ENCODE results near the gene GSTM2.

The GSTM2 gene

GRCh38 chr1:109637446-109637845 lies 30.4 kb upstream of the GSTM2 start:
- TF ChIP-seq ZFX (IDR thresholded peaks at IDR 0.05) = no peak
- TF ChIP-seq, protein P1, sequence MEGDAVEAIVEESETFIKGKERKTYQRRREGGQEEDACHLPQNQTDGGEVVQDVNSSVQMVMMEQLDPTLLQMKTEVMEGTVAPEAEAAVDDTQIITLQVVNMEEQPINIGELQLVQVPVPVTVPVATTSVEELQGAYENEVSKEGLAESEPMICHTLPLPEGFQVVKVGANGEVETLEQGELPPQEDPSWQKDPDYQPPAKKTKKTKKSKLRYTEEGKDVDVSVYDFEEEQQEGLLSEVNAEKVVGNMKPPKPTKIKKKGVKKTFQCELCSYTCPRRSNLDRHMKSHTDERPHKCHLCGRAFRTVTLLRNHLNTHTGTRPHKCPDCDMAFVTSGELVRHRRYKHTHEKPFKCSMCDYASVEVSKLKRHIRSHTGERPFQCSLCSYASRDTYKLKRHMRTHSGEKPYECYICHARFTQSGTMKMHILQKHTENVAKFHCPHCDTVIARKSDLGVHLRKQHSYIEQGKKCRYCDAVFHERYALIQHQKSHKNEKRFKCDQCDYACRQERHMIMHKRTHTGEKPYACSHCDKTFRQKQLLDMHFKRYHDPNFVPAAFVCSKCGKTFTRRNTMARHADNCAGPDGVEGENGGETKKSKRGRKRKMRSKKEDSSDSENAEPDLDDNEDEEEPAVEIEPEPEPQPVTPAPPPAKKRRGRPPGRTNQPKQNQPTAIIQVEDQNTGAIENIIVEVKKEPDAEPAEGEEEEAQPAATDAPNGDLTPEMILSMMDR (conservative IDR thresholded peaks at IDR 0.05) = no peak
- no peak overlapping the region for H3K27ac ChIP-seq

GRCh38 chr1:109639063-109639840 lies 28.6 kb upstream of the GSTM2 start:
- TF ChIP-seq ZFX (IDR thresholded peaks at IDR 0.05) = no peak
- TF ChIP-seq, protein P1 (conservative IDR thresholded peaks at IDR 0.05) = no peak
- H3K27ac ChIP-seq = no peak overlapping the region

- TF ChIP-seq ZFX (IDR thresholded peaks at IDR 0.05) = no peak
- TF ChIP-seq, protein P1 (conservative IDR thresholded peaks at IDR 0.05) = no peak
- H3K27ac ChIP-seq = no peak overlapping the region
These were observed 28.0 kb upstream of the GSTM2 start for GRCh38 chr1:109639841-109640184.

DNA sequence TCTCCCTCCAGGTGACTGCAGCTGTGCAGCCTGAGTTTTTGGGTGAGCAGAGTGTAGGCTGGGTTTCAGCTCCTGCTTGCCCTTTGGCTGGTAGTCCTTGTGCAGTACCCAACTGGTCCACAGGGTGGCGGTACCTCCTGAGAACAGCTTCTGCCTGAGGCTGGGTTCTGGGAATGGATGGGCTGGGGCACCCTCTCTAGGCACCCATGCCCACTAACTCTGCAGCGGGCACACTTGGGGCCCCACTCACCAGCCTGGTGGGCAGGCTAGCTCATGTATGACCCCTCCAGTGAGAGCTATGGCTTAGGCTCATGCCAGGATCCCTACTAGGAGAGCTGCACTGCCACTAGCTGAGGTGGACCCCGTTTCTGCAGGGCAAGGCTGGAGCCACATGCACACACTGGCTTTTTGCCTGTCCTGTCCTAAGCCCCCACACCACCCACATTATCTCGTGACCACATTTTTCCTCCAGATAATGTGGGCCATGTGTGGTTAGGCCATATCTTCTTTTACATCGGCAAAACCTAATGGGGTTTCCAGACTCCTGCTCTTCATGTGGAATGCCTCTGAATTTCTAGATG lies 27.5 kb upstream of the GSTM2 start:
- H3K27ac ChIP-seq = no peak overlapping the region
- TF ChIP-seq, protein P1 (conservative IDR thresholded peaks at IDR 0.05) = peak; percentile 95
- no peak for TF ChIP-seq ZFX (IDR thresholded peaks at IDR 0.05)

DNA sequence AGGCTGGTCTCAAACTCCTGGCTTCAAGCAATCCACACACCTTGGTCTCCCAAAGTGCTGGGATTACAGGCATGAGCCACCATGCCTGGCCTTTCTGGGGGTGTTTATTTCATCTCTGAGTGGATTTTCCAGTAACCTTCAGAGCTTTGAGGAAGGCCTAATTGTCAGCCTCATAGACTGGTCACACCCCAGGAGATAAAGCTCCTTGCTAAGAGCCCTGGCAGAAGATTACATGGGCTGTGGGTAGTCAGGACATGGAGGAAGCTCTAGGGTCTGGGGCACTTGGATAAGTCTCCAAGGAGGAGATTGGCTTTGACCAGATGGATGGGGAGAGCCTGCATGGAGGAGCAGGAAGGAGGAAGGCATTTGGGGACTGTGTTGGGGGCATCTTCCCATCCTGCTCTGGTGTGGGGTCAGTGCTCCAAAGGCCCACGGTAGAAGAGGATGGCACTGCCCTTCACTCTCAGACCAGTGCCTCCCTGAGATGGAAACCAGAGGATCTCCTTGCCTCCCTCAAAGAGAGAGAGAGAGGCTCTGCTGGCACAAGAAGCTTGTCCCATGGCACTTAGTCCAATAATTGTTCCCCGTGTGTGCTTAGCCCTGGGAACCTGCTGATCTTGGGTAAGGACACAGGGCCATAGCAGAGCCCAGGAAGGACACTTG lies 26.6 kb upstream of the GSTM2 start:
- no peak for TF ChIP-seq ZFX (IDR thresholded peaks at IDR 0.05)
- TF ChIP-seq, protein P1 (conservative IDR thresholded peaks at IDR 0.05) = no peak
- H3K27ac ChIP-seq = no peak overlapping the region

DNA sequence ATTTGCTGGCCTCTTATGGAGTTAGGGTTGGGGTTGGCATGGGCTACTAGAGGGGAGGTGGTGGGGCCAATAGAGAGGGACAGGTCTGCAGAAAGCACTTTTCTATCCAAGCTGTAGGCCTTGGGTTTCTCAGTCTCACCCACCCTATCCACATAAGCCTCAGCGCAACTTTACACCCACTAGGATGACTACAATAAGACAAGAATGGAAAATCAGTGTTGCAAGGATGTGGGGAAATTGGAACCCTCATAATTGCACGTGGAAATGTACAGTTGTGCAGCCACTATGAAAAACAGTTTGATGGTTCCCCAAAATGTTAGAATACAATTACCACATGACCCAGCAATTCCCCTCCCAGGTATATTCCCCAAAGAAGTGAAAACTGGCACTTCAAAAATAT lies 26.0 kb upstream of the GSTM2 start:
- no peak overlapping the region for H3K27ac ChIP-seq
- no peak for TF ChIP-seq ZFX (IDR thresholded peaks at IDR 0.05)
- TF ChIP-seq, protein P1 (conservative IDR thresholded peaks at IDR 0.05) = no peak

DNA sequence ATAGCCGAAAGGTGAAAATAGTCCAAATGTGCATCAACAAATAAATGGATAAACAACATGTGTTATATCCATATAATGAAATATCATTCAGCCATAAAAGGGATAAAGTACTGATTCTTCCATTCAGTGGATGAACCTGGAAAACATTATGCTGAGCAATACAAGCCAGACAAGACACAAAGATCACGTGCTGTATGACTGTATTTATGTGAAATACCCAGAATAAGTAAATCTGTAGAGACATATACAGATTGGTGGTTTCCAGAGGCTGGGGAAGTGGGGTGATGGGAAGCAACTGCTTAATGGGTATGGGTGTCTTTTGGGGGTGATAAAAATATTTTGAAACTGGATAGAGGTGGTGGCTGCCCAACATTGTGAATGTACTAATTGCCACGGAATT lies 25.2 kb upstream of the GSTM2 start:
- TF ChIP-seq ZFX (IDR thresholded peaks at IDR 0.05) = no peak
- TF ChIP-seq, protein P1 (conservative IDR thresholded peaks at IDR 0.05) = no peak

More for the DNA sequence above, 25.2 kb upstream of the GSTM2 start:
- H3K27ac ChIP-seq = no peak overlapping the region

Data from C4-2B (cell line).